ENCODE data around the gene TMSB15C. TPM values are rescaled to one million over a fixed set of nuclear protein-coding genes. Genes with fewer than 3 reads are reported as not detected.
"Not testable (repeated sequence)": the region's sequence is repeated elsewhere in the genome, so short reads cannot be mapped to it uniquely, and the experiment has no call there.

The TMSB15C gene
- total RNA-seq, 1 experiment from 2014 or later, result not detected

DNA sequence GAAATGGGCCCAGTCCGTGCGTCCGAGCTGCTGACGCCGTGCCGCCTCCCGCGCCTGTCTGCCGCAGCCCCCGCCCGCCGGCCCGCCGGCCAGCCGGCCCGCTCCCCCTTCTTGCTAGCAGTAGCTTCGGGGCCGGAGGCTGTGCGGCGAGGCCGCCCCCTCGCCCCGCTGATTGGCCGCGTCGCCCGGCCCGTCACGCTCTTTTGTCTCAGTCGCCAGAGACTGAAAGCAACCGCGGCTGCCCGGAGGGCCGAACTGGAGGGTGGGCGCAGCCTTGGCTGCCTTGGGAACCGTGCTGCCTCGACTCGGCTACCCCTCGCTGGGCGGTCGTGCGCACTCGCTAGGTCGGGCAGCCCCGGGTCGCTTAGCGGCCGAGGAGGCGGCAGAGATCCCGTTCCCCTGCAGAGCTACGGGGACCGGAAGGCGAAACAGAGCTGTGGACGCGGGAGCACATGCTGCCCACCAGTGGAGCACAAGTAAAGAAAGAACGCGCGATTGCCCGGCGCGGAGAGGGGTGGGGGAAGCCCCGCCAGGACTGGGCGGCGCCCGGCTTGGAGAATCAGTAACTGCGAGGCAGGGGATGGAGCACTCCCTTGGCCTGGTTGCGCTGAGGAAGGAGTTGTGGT is 36.4 kb upstream of the TMSB15C start, which contains the start of gene ZCCHC18:
TSS of gene ZCCHC18 (plus strand) at position 198 of the 626 bp plus-strand sequence. CDS start 1,589 bp downstream, outside the sequence.
- H2AFZ ChIP-seq (ENCODE audit: low read depth, low read length, poor library complexity, severe bottlenecking), result no peak within 1 kb of the TSS
- no peak within 1 kb of the TSS for H3K27ac ChIP-seq (ENCODE audit: low read depth, low read length)
- H3K79me2 ChIP-seq (ENCODE audit: insufficient read depth, low read length), result no peaks in the 10 kb centered on the region
- CTCF ChIA-PET, result no interaction called here
- TF ChIP-seq EZH2 (IDR thresholded peaks at IDR 0.05) (no peak), SRF (IDR thresholded peaks at IDR 0.05; ENCODE audit: low read depth) (no peak), JUND (IDR thresholded peaks at IDR 0.05) (no peak), YY1 (IDR thresholded peaks at IDR 0.05; ENCODE audit: extremely low read depth, insufficient replicate concordance, low read depth, low read length) (no peak)
- no peak for ATAC-seq
- H3K9me2 ChIP-seq (ENCODE audit: insufficient read depth), result no peaks in the 10 kb centered on the region
- no peaks in the 10 kb centered on the region for H3K36me3 ChIP-seq (ENCODE audit: control insufficient read depth in 1 of 2, insufficient read depth in 2 of 2, low read length in 2 of 2)
- POLR2A ChIA-PET, result no interaction called here
- H3K9me3 ChIP-seq (ENCODE audit: control insufficient read depth in 1 of 2, insufficient read depth in 1 of 2, low read depth in 1 of 2, low read length in 2 of 2), result no peaks in the 10 kb centered on the region
- intact Hi-C loops (cut with micrococcal nuclease), result no loop called here
- no peak within 1 kb of the TSS for H3K4me2 ChIP-seq (ENCODE audit: low read length)
- RAD21 ChIA-PET (ENCODE audit: low non-redundant PET in 1 of 2, low total read pairs in 2 of 2, uncharacterized antibody in 2 of 2, unreplicated experiment in 2 of 2), result no interaction called here
- no peak within 1 kb of the TSS for H3K4me3 ChIP-seq (replicated peaks in 1 of 2; ENCODE audit: low read depth in 1 of 2, low read length in 2 of 2)
- H3K27me3 ChIP-seq (ENCODE audit: insufficient read depth, low read length), result peaks cover 3% of the 10 kb centered on the region; the same call in 1 of the 2 replicates
- DNase-seq (ENCODE audit: low read depth, low spot score), result no peak
- no peak within 1 kb of the TSS for H3K9ac ChIP-seq (ENCODE audit: low read length)
- BruUV-seq (replicated peaks), result no TSS peak
- no peaks in the 10 kb centered on the region for H4K20me1 ChIP-seq (ENCODE audit: insufficient read depth)
- no peaks in the 10 kb centered on the region for H3K4me1 ChIP-seq (ENCODE audit: control insufficient read depth in 1 of 2, insufficient read depth in 2 of 2, low read length in 2 of 2)

DNA sequence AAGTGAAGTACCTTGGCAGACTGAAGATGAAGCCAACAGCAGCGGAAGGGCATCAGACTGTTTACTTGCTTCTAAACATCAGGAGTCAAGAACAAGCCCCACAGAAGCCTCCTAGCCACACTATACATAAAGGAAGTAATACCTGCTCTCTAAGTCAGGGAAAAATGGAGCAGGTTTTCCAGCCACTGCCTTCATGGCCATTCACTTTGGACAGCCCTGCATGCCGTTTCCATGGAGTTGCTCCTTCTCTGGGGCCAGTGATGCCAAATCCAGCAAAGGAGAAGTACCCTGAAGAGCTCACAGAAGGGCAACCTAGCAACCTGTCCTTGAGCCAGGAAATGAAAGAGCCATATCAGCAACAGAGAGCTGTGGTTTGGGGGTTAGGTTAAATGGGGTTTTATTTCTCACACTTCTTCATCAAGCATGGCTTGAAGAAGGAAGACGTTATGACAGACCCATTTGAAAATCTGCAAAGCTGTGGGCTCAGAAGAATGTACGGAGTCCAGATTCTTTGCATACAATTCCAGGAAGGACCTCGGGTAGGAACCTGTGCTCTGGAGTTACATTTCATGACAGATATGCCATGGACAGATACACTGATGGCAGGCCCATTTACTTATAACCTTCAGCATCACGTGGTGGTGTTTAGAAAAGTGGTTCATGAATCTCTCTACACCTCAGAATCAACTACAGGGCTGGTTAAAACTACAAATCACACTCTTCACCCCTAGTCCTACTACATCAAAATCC is 34.6 kb upstream of the TMSB15C start:
- H3K9me3 ChIP-seq (ENCODE audit: control insufficient read depth in 1 of 2, insufficient read depth in 1 of 2, low read depth in 1 of 2, low read length in 2 of 2); DNase-seq (ENCODE audit: low read depth, low spot score); H3K27ac ChIP-seq (ENCODE audit: low read depth, low read length); POLR2A ChIA-PET; CTCF ChIA-PET; H3K9me2 ChIP-seq (ENCODE audit: insufficient read depth); ATAC-seq; H3K4me2 ChIP-seq (ENCODE audit: low read length); intact Hi-C loops (cut with micrococcal nuclease); H2AFZ ChIP-seq (ENCODE audit: low read depth, low read length, poor library complexity, severe bottlenecking); BruUV-seq (replicated peaks); H3K27me3 ChIP-seq (ENCODE audit: insufficient read depth, low read length); H3K4me1 ChIP-seq (ENCODE audit: control insufficient read depth in 1 of 2, insufficient read depth in 2 of 2, low read length in 2 of 2); RAD21 ChIA-PET (ENCODE audit: low non-redundant PET in 1 of 2, low total read pairs in 2 of 2, uncharacterized antibody in 2 of 2, unreplicated experiment in 2 of 2); H3K4me3 ChIP-seq (replicated peaks in 1 of 2; ENCODE audit: low read depth in 1 of 2, low read length in 2 of 2); H4K20me1 ChIP-seq (ENCODE audit: insufficient read depth); H3K36me3 ChIP-seq (ENCODE audit: control insufficient read depth in 1 of 2, insufficient read depth in 2 of 2, low read length in 2 of 2); H3K79me2 ChIP-seq (ENCODE audit: insufficient read depth, low read length); H3K9ac ChIP-seq (ENCODE audit: low read length): not testable (repeated sequence)

All from HCT116 (cell line).